Retina (tissue), 1 donor: Measurements from ENCODE around the gene TIGD3.

Experiments
- DNase-seq: peaks from one replicate; pipeline ENCODE4 v3.0.0-alpha.2; 2016

The TIGD3 gene

GRCh38 chr11:65390996-65391395 lies 36.4 kb downstream of the TIGD3 start:
- no peak for DNase-seq

GRCh38 chr11:65392186-65392829 lies 37.8 kb downstream of the TIGD3 start:
- no peak for DNase-seq

DNA sequence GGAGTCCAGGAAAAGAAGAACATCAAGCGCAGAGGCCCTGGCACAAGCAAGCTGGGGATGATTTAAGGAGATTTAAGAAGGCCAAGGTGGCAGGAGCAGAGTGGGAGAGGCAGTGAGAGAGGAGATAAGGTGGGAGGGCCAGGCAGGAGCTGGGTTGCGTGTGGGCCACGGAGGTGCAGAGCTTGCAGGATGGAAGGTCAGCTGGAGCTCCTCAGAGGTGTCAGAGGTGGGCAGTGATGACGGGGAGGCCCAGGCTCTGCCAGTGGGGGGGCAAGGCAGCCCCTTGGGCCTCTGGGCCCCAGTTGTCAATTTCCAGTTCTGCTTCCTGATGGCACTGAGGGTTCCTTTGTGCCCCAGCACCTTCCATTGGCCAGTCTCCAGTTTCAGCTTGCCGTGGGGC lies 38.3 kb downstream of the TIGD3 start:
- no peak for DNase-seq

- DNase-seq = no peak
These were observed 39.0 kb downstream of the TIGD3 start for GRCh38 chr11:65393513-65394079.

- no peak for DNase-seq
These were observed 39.6 kb downstream of the TIGD3 start for GRCh38 chr11:65394125-65394536.

DNA sequence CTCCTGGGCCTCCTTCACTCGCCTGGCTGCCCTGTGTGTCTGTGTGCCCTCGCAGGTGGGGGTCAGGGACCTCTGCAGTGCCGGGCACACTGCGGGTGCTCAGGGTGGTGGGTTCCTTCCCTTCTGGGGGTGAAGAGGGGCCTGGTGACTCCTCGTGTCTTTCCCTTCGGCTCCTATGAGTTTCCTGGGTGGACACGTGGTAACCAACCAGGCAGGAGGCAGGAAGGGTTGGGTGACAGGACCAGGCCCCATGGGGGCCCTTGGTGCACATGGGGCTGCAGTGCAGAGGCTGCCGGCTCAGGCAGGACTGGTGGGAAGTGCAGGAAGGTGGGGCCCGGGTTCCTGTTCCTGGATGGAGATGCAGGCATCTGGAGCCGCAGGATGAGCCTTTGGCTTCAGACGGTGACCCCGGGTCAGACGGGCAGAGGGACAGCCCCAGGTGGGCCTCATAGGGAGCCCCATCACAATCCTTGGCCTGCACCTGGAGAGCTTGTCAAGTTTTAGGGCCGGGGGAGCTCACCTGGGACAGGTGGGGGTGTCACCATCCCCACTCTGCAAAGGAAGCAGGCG lies 41.5 kb downstream of the TIGD3 start:
- no peak for DNase-seq

DNA sequence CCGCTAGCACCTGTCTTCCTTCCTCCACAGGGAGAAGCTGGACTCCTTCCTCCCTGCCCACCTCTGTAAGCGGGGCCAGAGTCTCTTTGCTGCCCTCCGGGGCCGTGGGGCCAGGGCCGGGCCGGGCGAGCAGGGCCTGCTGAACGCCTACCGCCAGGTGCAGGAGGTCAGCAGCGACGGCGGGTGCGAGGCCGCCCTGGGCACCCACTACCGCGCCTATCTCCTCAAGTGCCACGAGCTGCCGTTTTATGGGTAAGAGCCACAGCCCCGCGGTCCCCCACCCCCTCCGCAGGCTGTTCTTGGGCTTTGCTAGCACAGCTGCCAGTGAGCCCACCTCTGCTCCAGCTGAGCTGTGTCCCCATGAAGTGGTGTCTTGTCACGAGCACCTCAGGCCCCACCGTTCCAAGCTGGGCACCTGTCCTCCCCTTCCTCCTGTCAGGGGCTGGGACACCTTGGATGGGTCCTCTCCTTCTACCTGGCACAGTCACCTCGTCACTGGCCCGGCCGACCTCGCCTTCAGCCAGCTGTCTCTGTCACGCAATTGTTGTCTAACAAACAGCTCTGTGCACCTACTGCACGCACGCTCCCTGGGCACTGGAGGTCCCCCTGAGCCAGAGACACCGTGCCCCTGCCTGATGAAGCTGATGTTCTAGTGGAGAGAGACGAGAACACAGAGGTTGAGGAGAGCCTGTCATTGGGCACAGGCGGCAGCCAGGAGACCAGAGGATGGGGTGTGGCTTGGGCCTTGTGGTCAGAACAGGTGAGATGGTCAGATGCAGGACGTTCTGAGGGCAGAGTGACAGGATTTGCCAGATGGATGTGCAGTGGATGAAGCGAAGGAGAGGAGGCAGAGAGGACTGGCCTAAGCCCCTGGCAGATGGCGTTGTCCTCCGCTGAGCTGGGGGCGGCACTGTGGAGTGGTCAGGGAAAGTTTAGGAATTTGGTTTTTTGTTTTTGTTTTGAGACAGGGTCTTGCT lies 42.5 kb downstream of the TIGD3 start:
- no peak for DNase-seq

- peak; percentile 42 for DNase-seq
These were observed 43.9 kb downstream of the TIGD3 start for GRCh38 chr11:65398362-65398910.

DNA sequence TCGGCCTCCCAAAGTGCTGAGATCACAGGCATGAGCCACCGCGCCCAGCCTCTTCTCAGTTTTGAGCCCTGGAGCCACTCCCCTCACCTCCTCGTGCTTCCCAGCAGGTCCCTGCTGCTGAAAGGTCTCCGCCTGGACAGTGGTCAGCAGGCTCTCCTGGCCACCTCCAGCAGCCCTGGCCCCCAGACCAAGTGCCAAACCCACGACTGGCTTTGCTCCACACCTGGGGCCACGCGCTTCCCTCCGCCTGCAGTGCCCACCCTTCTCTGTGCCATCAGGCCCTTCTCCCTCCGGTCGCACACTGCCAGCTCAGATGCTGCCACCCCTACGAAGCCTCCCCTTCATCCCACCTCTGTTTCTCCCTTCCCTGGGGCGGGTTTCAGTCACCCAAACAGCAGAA lies 44.7 kb downstream of the TIGD3 start:
- no peak for DNase-seq

GRCh38 chr11:65399845-65400244 lies 45.3 kb downstream of the TIGD3 start:
- no peak for DNase-seq

DNA sequence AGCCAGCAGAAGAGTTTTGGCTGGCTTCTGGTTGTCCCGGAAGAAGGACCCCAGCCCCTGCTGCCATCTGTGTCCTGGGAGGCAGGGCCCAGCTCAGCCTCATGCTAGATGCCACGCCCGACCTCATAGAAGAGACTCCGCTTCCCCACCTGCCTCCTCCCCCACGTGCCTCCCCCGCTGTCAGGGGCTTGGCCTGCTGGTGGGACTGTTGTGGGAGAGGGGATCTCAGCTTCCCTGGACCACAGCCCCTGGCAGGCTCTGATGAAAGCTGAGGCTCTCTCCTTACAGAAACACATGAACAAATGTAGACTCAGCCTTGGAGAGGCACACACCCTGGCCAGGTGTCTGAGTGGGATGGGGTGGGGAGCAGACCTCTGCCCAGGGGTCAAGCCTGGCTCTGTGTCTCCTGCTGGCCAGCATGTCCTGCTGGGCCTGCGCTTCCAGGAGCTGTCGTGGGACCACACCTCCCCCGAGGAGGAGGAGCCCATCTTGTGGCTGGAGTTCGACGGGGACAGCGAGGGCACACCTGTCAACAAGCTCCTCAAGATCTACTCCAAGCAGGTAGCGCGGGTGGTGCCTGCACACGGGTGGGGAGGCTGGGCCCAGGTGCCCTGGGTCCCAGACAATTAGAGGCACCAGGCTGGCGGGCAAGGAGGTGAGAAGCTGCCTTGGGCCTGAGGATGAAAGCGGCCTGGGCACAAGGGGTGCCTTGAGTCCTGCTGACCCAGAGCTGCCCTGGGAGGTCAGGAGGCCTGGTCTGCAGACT lies 45.9 kb downstream of the TIGD3 start:
- no peak for DNase-seq

- no peak for DNase-seq
These were observed 46.7 kb downstream of the TIGD3 start for GRCh38 chr11:65401073-65401802.

DNA sequence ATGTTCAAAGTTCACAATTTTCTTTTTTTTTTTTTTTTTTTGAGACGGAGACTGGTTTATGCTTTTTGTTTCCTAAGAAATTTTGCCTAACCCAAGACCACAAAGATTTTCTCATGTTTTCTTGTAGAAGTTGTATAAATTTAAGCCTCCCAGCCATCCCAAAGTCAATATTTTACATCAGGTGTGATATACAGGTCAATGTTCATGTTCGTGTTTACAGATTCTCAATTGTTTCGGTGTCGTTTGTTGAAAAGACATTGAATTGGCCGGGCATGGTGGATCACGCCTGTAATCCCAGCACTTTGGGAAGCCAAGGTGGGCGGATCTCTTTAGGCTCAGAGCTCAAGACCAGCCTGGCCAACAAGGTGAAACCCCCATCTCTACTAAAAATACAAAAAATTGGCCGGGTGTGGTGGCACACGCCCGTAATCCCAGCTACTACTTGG lies 47.3 kb downstream of the TIGD3 start:
- no peak for DNase-seq

- DNase-seq = no peak
These were observed 48.2 kb downstream of the TIGD3 start for GRCh38 chr11:65402790-65403189.

- DNase-seq = no peak
These were observed 49.1 kb downstream of the TIGD3 start for GRCh38 chr11:65403607-65404121.

DNA sequence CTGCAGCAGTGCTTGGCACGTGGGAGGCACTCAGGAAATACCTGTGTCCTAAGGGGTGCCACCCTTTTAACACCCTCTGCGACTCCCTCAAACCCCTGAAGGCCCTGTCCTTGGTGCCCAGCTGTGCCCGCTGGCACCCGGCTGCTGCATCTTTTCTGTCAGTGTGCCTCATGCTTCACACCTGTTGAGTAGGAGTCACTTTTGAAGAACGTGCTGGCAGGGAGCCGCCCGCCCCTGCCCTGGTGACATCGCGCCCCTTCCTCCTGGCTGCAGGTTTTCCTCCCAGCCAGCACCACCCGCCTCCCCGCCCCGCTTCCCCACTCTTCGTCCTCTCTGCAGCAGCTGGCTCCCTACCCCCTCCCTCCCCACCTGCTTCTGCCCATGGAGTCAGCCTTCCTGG lies 49.7 kb downstream of the TIGD3 start:
- no peak for DNase-seq

DNA sequence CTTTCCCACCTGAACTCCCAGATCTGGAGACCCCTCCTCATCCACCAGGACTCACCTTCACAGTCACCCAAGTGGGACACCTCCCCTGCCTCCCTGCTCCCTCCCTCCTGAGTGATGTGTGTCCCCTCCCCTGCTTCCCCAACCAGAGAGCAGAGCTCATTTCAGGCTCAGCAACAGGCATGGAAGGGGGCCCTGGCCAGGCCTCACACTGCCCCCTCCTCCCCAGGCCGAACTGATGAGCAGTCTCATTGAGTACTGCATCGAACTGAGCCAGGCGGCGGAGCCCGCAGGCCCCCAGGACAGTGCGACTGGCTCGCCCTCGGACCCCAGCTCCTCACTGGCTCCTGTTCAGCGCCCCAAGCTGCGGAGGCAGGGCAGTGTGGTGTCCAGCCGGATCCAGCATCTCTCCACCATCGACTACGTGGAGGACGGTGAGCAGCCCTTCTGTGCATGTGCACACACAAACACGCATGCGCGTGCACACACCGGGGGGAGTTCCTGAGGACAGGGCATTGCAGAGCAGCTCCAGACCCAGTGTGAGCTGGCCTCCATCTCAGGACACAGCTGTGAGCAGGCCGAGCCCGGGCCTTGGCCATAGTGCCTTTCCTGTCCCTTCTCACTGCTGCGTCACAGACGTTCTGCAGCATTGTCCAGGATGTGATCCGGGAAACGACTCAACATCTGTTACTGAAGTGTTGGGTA lies 50.2 kb downstream of the TIGD3 start:
- no peak for DNase-seq
